Left lung (tissue), 10 donors: ENCODE results near the gene MTFR1L. TPM values are rescaled to one million over a fixed set of nuclear protein-coding genes. Genes with fewer than 3 reads are reported as not detected.

ENCODE experiments used
- ATAC-seq: fragments of 200-7000 bp; cut with Tn5 transposase; one replicate; pipeline ENCODE4 v1.9.1; 2020; ENCODE audit warnings: moderate library complexity
- DNase-seq, 4 donors: peaks; one replicate each; pipeline ENCODE4 v3.0.0-alpha.2; 2013 to 2020
- H3K27ac ChIP-seq, 2 donors: fragments of 200-600 bp; sonication (generic) in 1 of 2; one replicate each; pipeline versions ENCODE4 v1.5.0 to v1.8.0; 2020 to 2021
- H3K27me3 ChIP-seq, 2 donors: fragments of 200-600 bp; sonication (generic) in 1 of 2; one replicate each; pipeline versions ENCODE4 v1.5.0 to v1.8.0; 2020 to 2021
- H3K36me3 ChIP-seq, 2 donors: fragments of 200-600 bp; sonication (generic) in 1 of 2; one replicate each; pipeline versions ENCODE4 v1.5.0 to v1.8.0; 2020 to 2021
- H3K4me1 ChIP-seq, 2 donors: fragments of 200-600 bp; one replicate each; pipeline ENCODE4 v1.8.0; 2021
- H3K4me3 ChIP-seq, 2 donors: fragments of 200-600 bp; sonication (generic) in 1 of 2; one replicate each; pipeline versions ENCODE4 v1.5.0 to v1.8.0; 2020 to 2021; ENCODE audit warnings: mild to moderate bottlenecking in 1 of 2
- H3K9me3 ChIP-seq, 2 donors: fragments of 200-600 bp; sonication (generic) in 1 of 2; one replicate each; pipeline versions ENCODE4 v1.5.0 to v1.8.0; 2020 to 2021
- intact Hi-C, 2 donors: fragments of 100-400 bp; cut with DNase I; formaldehyde crosslinking; loops; one replicate each; pipeline versions ENCODE4 v1.11.2 to v1.14.2; 2022
- polyA plus RNA-seq, 6 donors: library from polyadenylated mRNA; unstranded; fragments of 120-200 nt; gene quantifications; one replicate each; pipeline ENCODE4 v1.2.1, GENCODE V29; 2013; ENCODE audit not compliant: insufficient read length in 6 of 6
- total RNA-seq, 2 donors: library from RNA; stranded (reverse); fragmentation: NEBNext Ultra II Directional; extraction: Animal tissue kit (Norgen Biotek cat#: 25700); gene quantifications; one replicate each; pipeline ENCODE4 v1.2.1, GENCODE V29; 2021
- TF ChIP-seq, protein P1 (sequence below), 2 donors: fragments of 200-600 bp; sonication (generic) in 1 of 2; IDR thresholded peaks; one replicate each; pipeline versions ENCODE4 v1.5.0 to v1.8.0; 2021; ENCODE audit warnings: antibody characterized with exemption in 2 of 2
- donor health status: DM: no; HTN: yes; CAD: no.
- donor health status: DM: no; HTN: no; CAD: no.

MTFR1L gene
- total and polyA plus RNA-seq, 8 donors = 44.5 to 88.4 (median 79.3) TPM

- peak within 1 kb of the TSS; percentile 79 to 83 for H3K27ac ChIP-seq
- ATAC-seq (peak; percentile 87), DNase-seq (peak; percentile 70 to 94 (median 86))
- no peaks in the 10 kb centered on the region for H3K9me3 ChIP-seq
- no peaks in the 10 kb centered on the region for H3K27me3 ChIP-seq
- TF ChIP-seq, protein P1, sequence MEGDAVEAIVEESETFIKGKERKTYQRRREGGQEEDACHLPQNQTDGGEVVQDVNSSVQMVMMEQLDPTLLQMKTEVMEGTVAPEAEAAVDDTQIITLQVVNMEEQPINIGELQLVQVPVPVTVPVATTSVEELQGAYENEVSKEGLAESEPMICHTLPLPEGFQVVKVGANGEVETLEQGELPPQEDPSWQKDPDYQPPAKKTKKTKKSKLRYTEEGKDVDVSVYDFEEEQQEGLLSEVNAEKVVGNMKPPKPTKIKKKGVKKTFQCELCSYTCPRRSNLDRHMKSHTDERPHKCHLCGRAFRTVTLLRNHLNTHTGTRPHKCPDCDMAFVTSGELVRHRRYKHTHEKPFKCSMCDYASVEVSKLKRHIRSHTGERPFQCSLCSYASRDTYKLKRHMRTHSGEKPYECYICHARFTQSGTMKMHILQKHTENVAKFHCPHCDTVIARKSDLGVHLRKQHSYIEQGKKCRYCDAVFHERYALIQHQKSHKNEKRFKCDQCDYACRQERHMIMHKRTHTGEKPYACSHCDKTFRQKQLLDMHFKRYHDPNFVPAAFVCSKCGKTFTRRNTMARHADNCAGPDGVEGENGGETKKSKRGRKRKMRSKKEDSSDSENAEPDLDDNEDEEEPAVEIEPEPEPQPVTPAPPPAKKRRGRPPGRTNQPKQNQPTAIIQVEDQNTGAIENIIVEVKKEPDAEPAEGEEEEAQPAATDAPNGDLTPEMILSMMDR (IDR thresholded peaks at IDR 0.05) = no peak
- no peaks in the 10 kb centered on the region for H3K36me3 ChIP-seq
- peak within 1 kb of the TSS; percentile 45 to 61 for H3K4me3 ChIP-seq
- intact Hi-C loops = no loop called here
- H3K4me1 ChIP-seq = peaks cover 21 to 58% of the 10 kb centered on the region in 2 donors
Measured at GRCh38 chr1:25875154-25875855, 55.6 kb downstream of the MTFR1L start, which contains the start of gene PAQR7. PAQR7 (minus strand) TSS chr1:25875708; CDS start chr1:25863839, 11,869 bp downstream.

- peak overlapping the region; percentile 45 to 61 for H3K4me3 ChIP-seq
- intact Hi-C loops = no loop called here
- no peaks in the 10 kb centered on the region for H3K36me3 ChIP-seq
- H3K4me1 ChIP-seq = peaks cover 20 to 50% of the 10 kb centered on the region in 2 donors
- TF ChIP-seq, protein P1 (IDR thresholded peaks at IDR 0.05) = no peak
- peak; percentile 51 for ATAC-seq
- H3K9me3 ChIP-seq = no peaks in the 10 kb centered on the region
- H3K27me3 ChIP-seq = no peaks in the 10 kb centered on the region
- DNase-seq = peak in 1 of 4 donors; percentile 61
- H3K27ac ChIP-seq = peak overlapping the region; percentile 79 to 83
Measured at GRCh38 chr1:25875856-25876692, 56.3 kb downstream of the MTFR1L start.

DNA sequence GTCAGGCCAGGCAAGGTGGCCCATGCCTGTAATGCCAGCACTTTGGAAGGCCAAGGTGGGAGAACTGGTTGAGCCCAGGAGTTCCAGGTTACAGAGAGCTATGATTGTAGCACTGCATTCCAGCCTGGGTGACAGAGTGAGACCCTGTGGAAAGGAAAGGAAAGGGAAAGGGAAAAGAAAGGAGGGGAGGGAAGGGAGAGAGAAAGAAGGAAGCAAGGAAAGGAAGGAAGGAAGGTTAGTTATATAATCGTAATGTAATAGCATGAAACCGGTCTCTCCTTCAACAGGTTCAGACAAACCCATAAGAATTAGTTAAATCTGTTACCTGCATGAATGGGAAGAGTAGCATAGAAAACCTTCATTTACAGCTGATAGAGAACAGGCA is 56.9 kb downstream of the MTFR1L start:
- ATAC-seq (no peak), DNase-seq (no peak)
- Histone ChIP-seq H3K27ac (no peak overlapping the region), H3K36me3 (no peaks in the 10 kb centered on the region), H3K4me3 (no peak overlapping the region), H3K27me3 (no peaks in the 10 kb centered on the region), H3K9me3 (no peaks in the 10 kb centered on the region), H3K4me1 (peaks cover 14 to 44% of the 10 kb centered on the region in 2 donors)
- TF ChIP-seq, protein P1 (IDR thresholded peaks at IDR 0.05) = no peak
- intact Hi-C loops = no loop called here

DNA sequence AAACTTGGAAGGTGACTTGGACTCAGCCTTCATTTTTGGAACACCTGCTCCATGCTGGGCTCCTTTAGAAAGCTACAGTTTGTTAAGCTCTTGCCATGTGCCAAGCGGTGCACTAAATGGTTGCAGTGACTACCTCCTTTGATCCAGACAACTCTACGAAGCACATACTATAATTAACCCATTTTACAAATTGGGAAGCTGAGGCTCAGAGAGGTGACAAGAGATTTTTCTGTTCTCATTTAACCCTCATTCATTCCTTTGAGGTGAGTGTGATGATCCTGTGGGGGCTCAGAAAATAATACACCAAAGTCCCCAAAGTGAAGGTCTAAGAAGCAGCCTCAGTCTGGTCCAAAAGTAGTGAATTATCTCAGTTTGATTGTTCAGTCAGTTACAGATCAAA is 57.4 kb downstream of the MTFR1L start:
- no peak overlapping the region for H3K27ac ChIP-seq
- peaks cover 10 to 40% of the 10 kb centered on the region in 2 donors for H3K4me1 ChIP-seq
- no peaks in the 10 kb centered on the region for H3K27me3 ChIP-seq
- no peak overlapping the region for H3K4me3 ChIP-seq
- H3K36me3 ChIP-seq = no peaks in the 10 kb centered on the region
- DNase-seq = no peak
- H3K9me3 ChIP-seq = no peaks in the 10 kb centered on the region
- no peak for ATAC-seq
- intact Hi-C loops = no loop called here
- TF ChIP-seq, protein P1 (IDR thresholded peaks at IDR 0.05) = no peak

DNA sequence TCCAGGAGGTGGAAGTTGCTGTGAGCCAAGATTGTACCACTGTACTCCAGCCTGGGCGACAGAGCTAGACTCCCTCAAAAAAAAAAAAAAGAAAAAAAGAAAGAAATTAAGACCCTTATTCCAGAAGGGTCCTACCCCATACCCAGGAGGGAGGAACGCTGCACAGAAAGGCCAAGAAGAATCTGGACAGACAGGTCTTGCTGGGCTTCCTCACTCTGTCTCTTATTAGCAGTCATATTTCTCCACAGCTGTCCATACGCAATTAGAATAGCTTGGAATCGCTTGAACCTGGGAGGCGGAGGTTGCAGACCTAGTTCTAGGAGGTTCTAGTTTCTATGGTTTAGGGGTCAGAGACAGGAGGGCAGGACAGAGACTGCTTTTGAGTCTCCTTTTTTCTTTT is 58.9 kb downstream of the MTFR1L start:
- intact Hi-C loops = no loop called here
- Histone ChIP-seq H3K4me3 (no peak overlapping the region), H3K9me3 (no peaks in the 10 kb centered on the region), H3K36me3 (no peaks in the 10 kb centered on the region), H3K4me1 (peaks cover 10 to 26% of the 10 kb centered on the region in 2 donors), H3K27me3 (no peaks in the 10 kb centered on the region), H3K27ac (no peak overlapping the region)
- ATAC-seq = no peak
- DNase-seq = no peak
- TF ChIP-seq, protein P1 (IDR thresholded peaks at IDR 0.05) = no peak
